Esophagus muscularis mucosa (tissue), 4 donors: ENCODE data around the gene FOXC2.

ENCODE experiments used
- CTCF ChIP-seq, 3 experiments: fragments of 200-600 bp in 2 of 3; fragments of 450-650 bp in 1 of 3; sonication (generic) in 2 of 3; IDR thresholded peaks; one replicate each; pipeline ENCODE4 v1.5.1; 2017 to 2019; ENCODE audit warnings: antibody characterized with exemption in 3 of 3, mild to moderate bottlenecking in 2 of 3, moderate library complexity in 1 of 3
- EP300 ChIP-seq: sonication (generic); formaldehyde crosslinking; IDR thresholded peaks from one replicate; pipeline ENCODE4 v1.6.1; 2017; ENCODE audit warnings: antibody characterized with exemption
- POLR2A ChIP-seq: fragments of 450-650 bp; IDR thresholded peaks from one replicate; pipeline ENCODE4 v1.6.1; 2017; ENCODE audit warnings: antibody characterized with exemption, moderate library complexity, mild to moderate bottlenecking, low read depth
- POLR2AphosphoS5 ChIP-seq, 2 donors: sonication (generic); formaldehyde crosslinking; IDR thresholded peaks; one replicate each; pipeline ENCODE4 v1.6.1; 2017; ENCODE audit warnings: antibody characterized with exemption in 2 of 2

- TF ChIP-seq CTCF (IDR thresholded peaks at IDR 0.05) (no peak), EP300 (no peak), POLR2AphosphoS5 (IDR thresholded peaks at IDR 0.05) (no peak), POLR2A (no peak)
These were observed 12.1 kb upstream of the FOXC2 start for GRCh38 chr16:86554599-86554916.
